Keratinocyte (primary cell): ENCODE measurements around the gene SLC12A8. TPM values are rescaled to one million over a fixed set of nuclear protein-coding genes. Genes with fewer than 3 reads are reported as not detected.
A peak's percentile ranks its signal among the peaks of the same experiment; 100 is the strongest.

Experiments
- DNase-seq: peaks from one replicate; pipeline ENCODE4 v3.0.0-alpha.2; 2011; ENCODE audit warnings: low read depth, missing footprints, low spot score
- FAIRE-seq: peaks from 2 replicates; lab custom pipeline; 2011; peaks lifted over from hg19 to GRCh38; lab: Jason Lieb, UNC
- H2AFZ ChIP-seq: 2 replicates; pipeline ENCODE4 v1.6.0; 2012; ENCODE audit warnings: low read length, control low read depth, inconsistent platforms; ENCODE audit not compliant: control insufficient read depth
- H3K27ac ChIP-seq: 2 replicates; pipeline ENCODE4 v1.5.1; 2011; ENCODE audit warnings: low read length; ENCODE audit not compliant: control insufficient read depth, insufficient read depth
- H3K27me3 ChIP-seq: 3 replicates; pipeline ENCODE4 v1.6.0; 2011; ENCODE audit warnings: low read length; ENCODE audit not compliant: control insufficient read depth, insufficient read depth; ENCODE audit errors: extremely low read depth
- H3K36me3 ChIP-seq, 2 experiments: 2 replicates in 1 of 2; 3 replicates in 1 of 2; pipeline ENCODE4 v1.5.1; 2011; ENCODE audit warnings: low read length in 2 of 2, mild to moderate bottlenecking in 1 of 2; ENCODE audit not compliant: control insufficient read depth in 2 of 2, insufficient read depth in 2 of 2; ENCODE audit errors: extremely low read depth in 1 of 2
- H3K4me1 ChIP-seq: 3 replicates; pipeline ENCODE4 v1.5.1; 2011; ENCODE audit warnings: low read length; ENCODE audit not compliant: control insufficient read depth, insufficient read depth; ENCODE audit errors: extremely low read depth
- H3K4me2 ChIP-seq: 3 replicates; pipeline ENCODE4 v1.6.0; 2011; ENCODE audit warnings: low read depth, low read length; ENCODE audit not compliant: control insufficient read depth, insufficient read depth; ENCODE audit errors: extremely low read depth
- H3K4me3 ChIP-seq, 3 experiments: fragments of 200-600 bp in 1 of 3; sonication (generic) in 1 of 3; 2 replicates in 2 of 3; 3 replicates in 1 of 3; pipeline ENCODE4 v1.5.1; 2011 to 2016; ENCODE audit warnings: low read length in 3 of 3, mild to moderate bottlenecking in 3 of 3, control low read depth in 2 of 3, inconsistent platforms in 1 of 3, low read depth in 1 of 3, mixed read lengths in 1 of 3, mixed run types in 1 of 3, moderate library complexity in 1 of 3; ENCODE audit not compliant: control insufficient read depth in 2 of 3, insufficient read depth in 2 of 3; ENCODE audit errors: extremely low read depth in 1 of 3
- H3K79me2 ChIP-seq: 2 replicates; pipeline ENCODE4 v1.6.0; 2012; ENCODE audit warnings: low read length; ENCODE audit not compliant: control insufficient read depth, insufficient read depth
- H3K9ac ChIP-seq: 3 replicates; pipeline ENCODE4 v1.6.0; 2011; ENCODE audit warnings: low read length; ENCODE audit not compliant: control insufficient read depth, insufficient read depth; ENCODE audit errors: extremely low read depth
- H3K9me1 ChIP-seq: 3 replicates; pipeline ENCODE4 v1.6.0; 2011; ENCODE audit warnings: low read length; ENCODE audit not compliant: control insufficient read depth, insufficient read depth; ENCODE audit errors: extremely low read depth
- H3K9me3 ChIP-seq: 2 replicates; pipeline ENCODE4 v1.5.1; 2012; ENCODE audit warnings: low read depth, low read length; ENCODE audit not compliant: control insufficient read depth
- H4K20me1 ChIP-seq: 3 replicates; pipeline ENCODE4 v1.6.0; 2011; ENCODE audit warnings: low read length; ENCODE audit not compliant: control insufficient read depth, insufficient read depth; ENCODE audit errors: extremely low read depth
- CTCF ChIP-seq, 3 experiments: IDR thresholded peaks in 1 of 3; conservative IDR thresholded peaks in 1 of 3; optimal IDR thresholded peaks in 1 of 3; 2 replicates in 2 of 3; 3 replicates in 1 of 3; pipeline versions ENCODE3 to v1.5.1; 2011; ENCODE audit warnings: low read length in 3 of 3, mild to moderate bottlenecking in 3 of 3, moderate library complexity in 2 of 3, control low read depth in 1 of 3, inconsistent platforms in 1 of 3; ENCODE audit not compliant: insufficient read depth in 2 of 3; ENCODE audit errors: extremely low read depth in 1 of 3
- EZH2 ChIP-seq: IDR thresholded peaks from one replicate; pipeline ENCODE4 v1.6.1; 2012; ENCODE audit warnings: inconsistent platforms, mild to moderate bottlenecking, low read length, moderate library complexity
- dilution Hi-C: fragments of 300-500 bp; cut with MboI; formaldehyde crosslinking; loops from one replicate; pipeline ENCODE4 v1.7.0; 2020; ENCODE audit warnings: low sequenced_read_pairs; ENCODE audit not compliant: extremely low pct_ligation_motif_present
- polyA plus RNA-seq, 5 experiments: library from polyadenylated mRNA; depleted of rRNA in 3 of 5; stranded (reverse) in 3 of 5; stranded (forward) in 1 of 5; unstranded in 1 of 5; fragments of >200 nt; gene quantifications; 1 replicate in 1 of 5; 2 replicates in 3 of 5; 3 replicates in 1 of 5; pipeline versions ENCODE4 v1.2.1 to v1.2.3, GENCODE V29; 2011 to 2012; ENCODE audit warnings: missing spikeins in 2 of 5, low read depth in 1 of 5, low replicate concordance in 1 of 5

Gene SLC12A8
- polyA plus RNA-seq, 1 donor (not counting 4 experiments of a cell fraction or from before 2014, with no cell fraction given) = 6.9 TPM

GRCh38 chr3:125110876-125111480, 101.6 kb downstream of the SLC12A8 start:
- Histone ChIP-seq H3K9me3 (no peaks in the 10 kb centered on the region), H2AFZ (no peak overlapping the region), H3K36me3 (no peaks in the 10 kb centered on the region), H3K27ac (no peak overlapping the region), H3K4me3 (no peak overlapping the region), H3K27me3 (no peaks in the 10 kb centered on the region), H3K79me2 (no peaks in the 10 kb centered on the region), H3K4me1 (peaks cover 42% of the 10 kb centered on the region), H4K20me1 (no peaks in the 10 kb centered on the region), H3K4me2 (peak overlapping the region; percentile 33), H3K9ac (no peak overlapping the region), H3K9me1 (no peaks in the 10 kb centered on the region)
- dilution Hi-C loops = no loop called here
- no peak for TF ChIP-seq CTCF (optimal IDR thresholded peaks at IDR 0.05 in 1 of 3, IDR thresholded peaks at IDR 0.05 in 1 of 3, conservative IDR thresholded peaks at IDR 0.05 in 1 of 3; ENCODE audit: extremely low read depth in 1 of 3, insufficient read depth in 2 of 3, low read length in 3 of 3)
- no peak for TF ChIP-seq EZH2
- FAIRE-seq (no peak), DNase-seq (no peak)

- Histone ChIP-seq H3K9ac (no peak overlapping the region), H3K36me3 (no peaks in the 10 kb centered on the region), H3K9me1 (no peaks in the 10 kb centered on the region), H3K4me3 (no peak overlapping the region), H2AFZ (no peak overlapping the region), H3K9me3 (no peaks in the 10 kb centered on the region), H3K27ac (no peak overlapping the region), H3K4me2 (peak overlapping the region; percentile 33), H3K4me1 (peaks cover 42% of the 10 kb centered on the region), H3K79me2 (no peaks in the 10 kb centered on the region), H3K27me3 (no peaks in the 10 kb centered on the region), H4K20me1 (no peaks in the 10 kb centered on the region)
- peak; percentile 71 for DNase-seq
- TF ChIP-seq CTCF (optimal IDR thresholded peaks at IDR 0.05 in 1 of 3, IDR thresholded peaks at IDR 0.05 in 1 of 3, conservative IDR thresholded peaks at IDR 0.05 in 1 of 3; ENCODE audit: extremely low read depth in 1 of 3, insufficient read depth in 2 of 3, low read length in 3 of 3) (no peak), EZH2 (no peak)
- peak; percentile 90 for FAIRE-seq
- dilution Hi-C loops = no loop called here
Observed at GRCh38 chr3:125110016-125110875, 102.3 kb downstream of the SLC12A8 start.
